Peyer's patch (tissue), 4 donors: ENCODE results near the gene JAZF1. TPM values are rescaled to one million over a fixed set of nuclear protein-coding genes. Genes with fewer than 3 reads are reported as not detected.
A peak's percentile ranks its signal among the peaks of the same experiment; 100 is the strongest.

Experiments
- DNase-seq, 3 donors: peaks; one replicate each; pipeline ENCODE4 v3.0.0-alpha.2; 2017 to 2019
- H3K27ac ChIP-seq, 4 donors: fragments of 200-600 bp; sonication (generic); one replicate each; pipeline ENCODE4 v1.5.1; 2016 to 2019
- H3K27me3 ChIP-seq, 2 donors: fragments of 200-600 bp; sonication (generic); one replicate each; pipeline ENCODE4 v1.5.1; 2019
- H3K36me3 ChIP-seq, 3 donors: fragments of 200-600 bp; sonication (generic); one replicate each; pipeline ENCODE4 v1.5.1; 2016 to 2019
- H3K4me1 ChIP-seq, 4 donors: fragments of 200-600 bp; sonication (generic); one replicate each; pipeline ENCODE4 v1.5.1; 2016 to 2019
- H3K4me3 ChIP-seq, 4 donors: fragments of 200-600 bp; sonication (generic); 1 replicate in 3 of 4; 2 replicates in 1 of 4; pipeline ENCODE4 v1.5.1; 2016 to 2019; ENCODE audit warnings: mild to moderate bottlenecking in 1 of 4
- H3K9me3 ChIP-seq, 4 donors: fragments of 200-600 bp; sonication (generic); one replicate each; pipeline ENCODE4 v1.5.1; 2016 to 2019; ENCODE audit warnings: mild to moderate bottlenecking in 1 of 4
- CTCF ChIP-seq, 6 experiments: fragments of 450-650 bp in 4 of 6; fragments of 200-600 bp in 2 of 6; sonication (generic) in 1 of 6; IDR thresholded peaks; one replicate each; pipeline ENCODE4 v1.5.1; 2017 to 2019; ENCODE audit warnings: antibody characterized with exemption in 6 of 6, mild to moderate bottlenecking in 3 of 6, moderate library complexity in 1 of 6
- POLR2A ChIP-seq, 2 donors: fragments of 450-650 bp; IDR thresholded peaks; one replicate each; pipeline ENCODE4 v1.5.1; 2017; ENCODE audit warnings: antibody characterized with exemption in 2 of 2, mild to moderate bottlenecking in 2 of 2, moderate library complexity in 2 of 2
- total RNA-seq, 4 donors: library from RNA; depleted of rRNA; stranded (reverse); fragments of >200 nt; gene quantifications; one replicate each; pipeline ENCODE4 v1.1.0, GENCODE V29; 2016

Gene JAZF1
- total RNA-seq, 4 donors from 2014 or later, result 1.9 to 15.7 (median 2.6) TPM

GRCh38 chr7:28065721-28066285, 114.8 kb downstream of the JAZF1 start:
- no peak for TF ChIP-seq POLR2A (IDR thresholded peaks at IDR 0.05)
- TF ChIP-seq CTCF (IDR thresholded peaks at IDR 0.05), result no peak
- DNase-seq, result no peak
- Histone ChIP-seq H3K27me3 (no peaks in the 10 kb centered on the region), H3K27ac (peak overlapping the region in 1 of 4 donors; percentile 7), H3K9me3 (no peaks in the 10 kb centered on the region), H3K36me3 (no peaks in the 10 kb centered on the region), H3K4me1 (peaks cover 0 to 1% (median 0%) of the 10 kb centered on the region in 4 donors), H3K4me3 (no peak overlapping the region)

GRCh38 chr7:28065308-28065707, 115.3 kb downstream of the JAZF1 start:
- TF ChIP-seq CTCF (IDR thresholded peaks at IDR 0.05) (no peak), POLR2A (IDR thresholded peaks at IDR 0.05) (no peak)
- no peak overlapping the region for H3K4me3 ChIP-seq
- no peaks in the 10 kb centered on the region for H3K36me3 ChIP-seq
- H3K4me1 ChIP-seq, result no peaks in the 10 kb centered on the region
- peak overlapping the region in 1 of 4 donors; percentile 35 for H3K27ac ChIP-seq
- H3K9me3 ChIP-seq, result no peaks in the 10 kb centered on the region
- no peak for DNase-seq
- H3K27me3 ChIP-seq, result no peaks in the 10 kb centered on the region

GRCh38 chr7:28064437-28064836, 116.2 kb downstream of the JAZF1 start:
- no peaks in the 10 kb centered on the region for H3K27me3 ChIP-seq
- no peak for TF ChIP-seq POLR2A (IDR thresholded peaks at IDR 0.05)
- no peak for TF ChIP-seq CTCF (IDR thresholded peaks at IDR 0.05)
- H3K9me3 ChIP-seq, result no peaks in the 10 kb centered on the region
- H3K4me3 ChIP-seq, result no peak overlapping the region
- no peak overlapping the region for H3K27ac ChIP-seq
- DNase-seq, result no peak
- H3K36me3 ChIP-seq, result no peaks in the 10 kb centered on the region
- no peaks in the 10 kb centered on the region for H3K4me1 ChIP-seq

- no peaks in the 10 kb centered on the region for H3K4me1 ChIP-seq
- H3K27me3 ChIP-seq, result no peaks in the 10 kb centered on the region
- no peak overlapping the region for H3K27ac ChIP-seq
- DNase-seq, result peak; percentile 59 to 80 (median 66)
- no peak overlapping the region for H3K4me3 ChIP-seq
- TF ChIP-seq CTCF (IDR thresholded peaks at IDR 0.05), result peak in 5 of 6 experiments; percentile 18 to 56 (median 49)
- no peak for TF ChIP-seq POLR2A (IDR thresholded peaks at IDR 0.05)
- H3K36me3 ChIP-seq, result no peaks in the 10 kb centered on the region
- H3K9me3 ChIP-seq, result no peaks in the 10 kb centered on the region
Measured at GRCh38 chr7:28062197-28062991, 118.2 kb downstream of the JAZF1 start.

- Histone ChIP-seq H3K27ac (no peak overlapping the region), H3K4me1 (no peaks in the 10 kb centered on the region), H3K9me3 (no peaks in the 10 kb centered on the region), H3K27me3 (no peaks in the 10 kb centered on the region), H3K36me3 (no peaks in the 10 kb centered on the region), H3K4me3 (no peak overlapping the region)
- no peak for TF ChIP-seq POLR2A (IDR thresholded peaks at IDR 0.05)
- TF ChIP-seq CTCF (IDR thresholded peaks at IDR 0.05), result no peak
- no peak for DNase-seq
Measured at GRCh38 chr7:28061824-28062196, 118.8 kb downstream of the JAZF1 start.
